RWPE1 (cell line): ENCODE results near the gene VPS52.

Experiments used
- CTCF ChIA-PET: fragments of 350-600 bp; sonication (Branson Sonifier 250); formaldehyde crosslinking; extraction: SDS; loops from one replicate; lab custom pipeline; 2021; lab: Yijun Ruan, JAX
- POLR2A ChIA-PET: fragments of 400-600 bp; formaldehyde crosslinking; extraction: SDS; loops from one replicate; lab custom pipeline; 2020; ENCODE audit warnings: antibody characterized with exemption; ENCODE audit not compliant: low non-redundant PET; lab: Yijun Ruan, JAX
- DNase-seq: peaks from one replicate; pipeline ENCODE4 v3.0.0; 2012; ENCODE audit warnings: low spot score
- H3K27ac ChIP-seq: fragments of 450-650 bp; 2 replicates; pipeline ENCODE4 v1.5.1; 2017
- CTCF ChIP-seq: fragments of 450-650 bp; conservative IDR thresholded peaks from 2 replicates; pipeline ENCODE4 v1.5.1; 2017; ENCODE audit warnings: low read depth, mild to moderate bottlenecking

Gene VPS52

GRCh38 chr6:33317669-33318425 lies 46.2 kb upstream of the VPS52 start, which contains the start of gene ZBTB22:
ZBTB22 (minus strand) TSS chr6:33317744; CDS start chr6:33316916, 828 bp downstream.
- DNase-seq, result peak; percentile 94
- TF ChIP-seq CTCF, result no peak
- POLR2A ChIA-PET, result interaction anchor here (0.5 to 0.8 kb wide), 2 partner anchors 29 to 346 kb away, joined by 3 to 5 read pairs; partner anchors contain the start of genes PFDN6 and WDR46
- CTCF ChIA-PET, result interaction anchor here (0.6 to 0.7 kb wide), 3 partner anchors 17 to 173 kb away, joined by 3 to 5 read pairs (median 3); no protein-coding TSS in a partner anchor
- peak within 1 kb of the TSS; percentile 95 for H3K27ac ChIP-seq

GRCh38 chr6:33317419-33317668 lies 45.7 kb upstream of the VPS52 start:
- peak; percentile 80 for DNase-seq
- ChIA-PET POLR2A (interaction anchor here (0.5 to 0.8 kb wide), 2 partner anchors 28 to 346 kb away, joined by 3 to 5 read pairs; partner anchors contain the start of genes PFDN6 and WDR46), CTCF (interaction anchor here (0.5 to 1.5 kb wide), 3 partner anchors 18 to 20 kb away, joined by 3 to 5 read pairs (median 3); no protein-coding TSS in a partner anchor)
- TF ChIP-seq CTCF, result no peak
- peak overlapping the region; percentile 95 for H3K27ac ChIP-seq

GRCh38 chr6:33316603-33317418 lies 45.1 kb upstream of the VPS52 start:
- no peak for DNase-seq
- peak overlapping the region; percentile 95 for H3K27ac ChIP-seq
- ChIA-PET CTCF (interaction anchor here (0.5 to 1.5 kb wide), 4 partner anchors 12 to 522 kb away, joined by 3 to 5 read pairs (median 3); no protein-coding TSS in a partner anchor), POLR2A (no interaction called here)
- TF ChIP-seq CTCF, result no peak

GRCh38 chr6:33315793-33316602 lies 44.3 kb upstream of the VPS52 start:
- POLR2A ChIA-PET, result no interaction called here
- H3K27ac ChIP-seq, result peak overlapping the region; percentile 95
- TF ChIP-seq CTCF, result no peak
- DNase-seq, result no peak
- CTCF ChIA-PET, result interaction anchor here (0.7 to 1.5 kb wide), 3 partner anchors 12 to 523 kb away, joined by 3 to 5 read pairs (median 3); no protein-coding TSS in a partner anchor

GRCh38 chr6:33314943-33315792 lies 43.5 kb upstream of the VPS52 start:
- H3K27ac ChIP-seq, result peak overlapping the region; percentile 95
- CTCF ChIA-PET, result interaction anchor here (0.6 to 0.9 kb wide), 3 partner anchors 11 to 456 kb away, joined by 3 read pairs; no protein-coding TSS in a partner anchor
- no peak for DNase-seq
- POLR2A ChIA-PET, result no interaction called here
- no peak for TF ChIP-seq CTCF
